IMR-90 (cell line): ENCODE results near the gene PNP. TPM values are rescaled to one million over a fixed set of nuclear protein-coding genes. Genes with fewer than 3 reads are reported as not detected.

ENCODE experiments used
- ATAC-seq: fragments of 200-7000 bp; cut with Tn5 transposase; 2 replicates; pipeline ENCODE4 v1.9.1; 2020; ENCODE audit warnings: low read depth, mild to moderate bottlenecking, moderate library complexity
- BruUV-seq: library from RNA; stranded (reverse); fragments of 400-500 nt; replicated peaks from 2 replicates; lab custom pipeline; 2021; lab: Mats Ljungman, UMichigan
- CTCF ChIA-PET: fragments of 300-600 bp; formaldehyde crosslinking; extraction: SDS; loops from one replicate; lab custom pipeline; 2021; ENCODE audit warnings: antibody characterized with exemption; lab: Yijun Ruan, JAX
- POLR2A ChIA-PET: fragments of 300-600 bp; sonication (Branson Sonifier 250); formaldehyde crosslinking; loops from one replicate; lab custom pipeline; 2022; ENCODE audit warnings: antibody characterized with exemption; ENCODE audit not compliant: unreplicated experiment; lab: Charles Lee
- DNase-seq: peaks from one replicate; pipeline ENCODE4 v3.0.0; 2013
- H2AFZ ChIP-seq: replicated peaks from 2 replicates; pipeline ENCODE3; 2013; ENCODE audit warnings: low read length, mild to moderate bottlenecking; ENCODE audit not compliant: poor library complexity
- H2AK5ac ChIP-seq: 2 replicates; pipeline ENCODE4 v1.6.1; 2013; ENCODE audit warnings: low read depth, low read length, inconsistent platforms
- H2AK9ac ChIP-seq: replicated peaks from 2 replicates; pipeline ENCODE3; 2013; ENCODE audit warnings: mild to moderate bottlenecking, low read depth, low read length, moderate library complexity; ENCODE audit not compliant: poor library complexity
- H2BK120ac ChIP-seq: 2 replicates; pipeline ENCODE4 v1.6.1; 2013; ENCODE audit warnings: low read depth, low read length, inconsistent platforms
- H2BK15ac ChIP-seq: 3 replicates; pipeline ENCODE4 v1.6.1; 2013; ENCODE audit warnings: low read depth, low read length, inconsistent platforms
- H2BK20ac ChIP-seq: 2 replicates; pipeline ENCODE4 v1.6.1; 2013; ENCODE audit warnings: low read depth, mild to moderate bottlenecking, inconsistent platforms, low read length, moderate library complexity
- H2BK5ac ChIP-seq: 2 replicates; pipeline ENCODE4 v1.6.1; 2013; ENCODE audit warnings: mild to moderate bottlenecking, low read depth, low read length, inconsistent platforms; ENCODE audit not compliant: poor library complexity, severe bottlenecking
- H3K14ac ChIP-seq: replicated peaks from 2 replicates; pipeline ENCODE4 v1.6.1; 2013; ENCODE audit warnings: low read depth, low read length, inconsistent platforms
- H3K18ac ChIP-seq: 2 replicates; pipeline ENCODE4 v1.6.1; 2013; ENCODE audit warnings: low read depth, low read length, control low read depth
- H3K23ac ChIP-seq: 2 replicates; pipeline ENCODE4 v1.6.1; 2013; ENCODE audit warnings: low read depth, low read length, inconsistent platforms
- H3K27ac ChIP-seq: 2 replicates; pipeline ENCODE4 v1.5.1; 2013; ENCODE audit warnings: mild to moderate bottlenecking, control low read depth, low read length; ENCODE audit not compliant: insufficient read depth
- H3K27me3 ChIP-seq: 2 replicates; pipeline ENCODE4 v1.6.1; 2013; ENCODE audit warnings: low read length; ENCODE audit not compliant: control insufficient read depth, insufficient read depth
- H3K36me3 ChIP-seq: 2 replicates; pipeline ENCODE4 v1.6.1; 2013; ENCODE audit warnings: low read length, mixed read lengths; ENCODE audit not compliant: control insufficient read depth, insufficient read depth
- H3K4ac ChIP-seq: 2 replicates; pipeline ENCODE4 v1.6.1; 2013; ENCODE audit warnings: low read depth, low read length, inconsistent platforms
- H3K4me1 ChIP-seq: 2 replicates; pipeline ENCODE4 v1.6.1; 2013; ENCODE audit warnings: low read length, mixed read lengths; ENCODE audit not compliant: control insufficient read depth, insufficient read depth
- H3K4me2 ChIP-seq: 2 replicates; pipeline ENCODE4 v1.6.1; 2013; ENCODE audit warnings: low read depth, mild to moderate bottlenecking, control low read depth, low read length, moderate library complexity
- H3K4me3 ChIP-seq: 2 replicates; pipeline ENCODE4 v1.5.1; 2013; ENCODE audit warnings: low read depth, mild to moderate bottlenecking, control low read depth, low read length, moderate library complexity; ENCODE audit not compliant: insufficient read depth
- H3K56ac ChIP-seq: 2 replicates; pipeline ENCODE4 v1.6.1; 2013; ENCODE audit warnings: low read length, inconsistent platforms; ENCODE audit not compliant: insufficient read depth; ENCODE audit errors: extremely low read depth
- H3K79me1 ChIP-seq, 2 experiments: 2 replicates each; pipeline ENCODE4 v1.6.1; 2013; ENCODE audit warnings: low read length in 2 of 2, inconsistent platforms in 1 of 2, low read depth in 1 of 2
- H3K9ac ChIP-seq: 2 replicates; pipeline ENCODE4 v1.6.1; 2013; ENCODE audit warnings: low read depth, low read length, control low read depth
- H3K9me1 ChIP-seq: 2 replicates; pipeline ENCODE4 v1.6.1; 2013; ENCODE audit warnings: low read length, inconsistent platforms; ENCODE audit not compliant: insufficient read depth
- H3K9me3 ChIP-seq: 2 replicates; pipeline ENCODE4 v1.6.1; 2013; ENCODE audit warnings: low read length; ENCODE audit not compliant: control insufficient read depth, insufficient read depth
- H4K20me1 ChIP-seq: 2 replicates; pipeline ENCODE4 v1.6.1; 2013; ENCODE audit warnings: low read length, inconsistent platforms; ENCODE audit not compliant: insufficient read depth
- H4K5ac ChIP-seq: 2 replicates; pipeline ENCODE4 v1.6.1; 2013; ENCODE audit warnings: mild to moderate bottlenecking, low read depth, low read length, control low read depth
- H4K8ac ChIP-seq, 2 experiments: 2 replicates each; pipeline ENCODE4 v1.6.1; 2013; ENCODE audit warnings: low read depth in 2 of 2, low read length in 2 of 2, control low read depth in 1 of 2, inconsistent platforms in 1 of 2
- H4K91ac ChIP-seq: 2 replicates; pipeline ENCODE4 v1.6.1; 2013; ENCODE audit warnings: low read depth, low read length, inconsistent platforms; ENCODE audit not compliant: insufficient read depth
- BHLHE40 ChIP-seq: fragments of 150-350 bp; IDR thresholded peaks from 2 replicates; pipeline ENCODE4 v1.6.1; 2016; ENCODE audit warnings: mild to moderate bottlenecking, low read depth, low read length
- CHD1 ChIP-seq: IDR thresholded peaks from 2 replicates; pipeline ENCODE4 v1.6.1; 2012; ENCODE audit warnings: low read depth, low read length, improper control_type of control experiment
- ELK1 ChIP-seq: fragments of 150-350 bp; IDR thresholded peaks from 2 replicates; pipeline ENCODE4 v1.6.1; 2016; ENCODE audit warnings: low read depth, mild to moderate bottlenecking, low read length, moderate library complexity, borderline replicate concordance
- FOS ChIP-seq: fragments of 150-350 bp; IDR thresholded peaks from 2 replicates; pipeline ENCODE4 v1.6.1; 2016; ENCODE audit warnings: low read depth, low read length
- MAFK ChIP-seq: IDR thresholded peaks from 2 replicates; pipeline ENCODE4 v1.6.1; 2012; ENCODE audit warnings: low read depth, low read length, improper control_type of control experiment
- MXI1 ChIP-seq: IDR thresholded peaks from 2 replicates; pipeline ENCODE4 v1.6.1; 2012; ENCODE audit warnings: low read depth, mild to moderate bottlenecking, low read length, moderate library complexity, borderline replicate concordance
- NFE2L2 ChIP-seq: fragments of 150-350 bp; IDR thresholded peaks from 2 replicates; pipeline ENCODE4 v1.6.1; 2016; ENCODE audit warnings: low read depth, mild to moderate bottlenecking, low read length
- POLR2A ChIP-seq: IDR thresholded peaks from 2 replicates; pipeline ENCODE4 v1.6.1; 2012; ENCODE audit warnings: mild to moderate bottlenecking, low read depth, low read length
- RAD21 ChIP-seq: IDR thresholded peaks from 2 replicates; pipeline ENCODE4 v1.6.1; 2012; ENCODE audit warnings: low read length, improper control_type of control experiment
- RCOR1 ChIP-seq: IDR thresholded peaks from 2 replicates; pipeline ENCODE4 v1.6.1; 2012; ENCODE audit warnings: mild to moderate bottlenecking, low read length, improper control_type of control experiment; ENCODE audit not compliant: insufficient replicate concordance
- RFX5 ChIP-seq: IDR thresholded peaks from 2 replicates; pipeline ENCODE4 v1.8.0; 2012; ENCODE audit warnings: low read depth, mild to moderate bottlenecking, low read length, moderate library complexity
- SMC3 ChIP-seq: fragments of 150-350 bp; IDR thresholded peaks from 2 replicates; pipeline ENCODE4 v1.6.1; 2016; ENCODE audit warnings: low read depth, mild to moderate bottlenecking, antibody characterized with exemption, low read length, moderate library complexity
- USF2 ChIP-seq: fragments of 150-350 bp; IDR thresholded peaks from 2 replicates; pipeline ENCODE4 v1.6.1; 2017; ENCODE audit warnings: mild to moderate bottlenecking, antibody characterized with exemption, low read length, low read depth
- WGBS, 2 experiments: methylation state at CpG; one replicate each; pipeline versions ENCODE4 v1.1.5 to v1.1.7; 2013; ENCODE audit warnings: missing lambda C conversion rate in 2 of 2; ENCODE audit not compliant: insufficient read length in 1 of 2; ENCODE audit errors: extremely low coverage in 2 of 2; 5-methylcytosine and 5-hydroxymethylcytosine counted together
- dilution Hi-C: fragments of 300-500 bp; cut with HindIII; formaldehyde crosslinking; loops from one replicate; pipeline ENCODE4 v1.14.3; 2018; ENCODE audit warnings: low sequenced_read_pairs; ENCODE audit not compliant: unreplicated experiment
- in situ Hi-C: fragments of 300-500 bp; cut with MboI; formaldehyde crosslinking; loops from 3 replicates; pipeline ENCODE4 v1.14.3; 2019; ENCODE audit warnings: low sequenced_read_pairs, inconsistent platforms, mixed read lengths
- intact Hi-C: fragments of 100-400 bp; cut with micrococcal nuclease; formaldehyde crosslinking; loops from 2 replicates; pipeline ENCODE4 v1.10.0; 2022
- polyA plus RNA-seq, 3 experiments: library from polyadenylated mRNA; depleted of rRNA; stranded (reverse); fragments of >200 nt; gene quantifications; 2 replicates each; pipeline ENCODE4 v1.2.3, GENCODE V29; 2012; ENCODE audit warnings: low replicate concordance in 1 of 3
- total RNA-seq: library from RNA; depleted of rRNA; stranded (reverse); fragments of >200 nt; gene quantifications from 2 replicates; pipeline ENCODE4 v1.2.3, GENCODE V29; 2012

The PNP gene
- total and polyA plus RNA-seq, 2 of the 4 experiments (the other 2 are of a cell fraction), result 53.4 to 68.8 TPM

- intact Hi-C loops, result no loop called here
- BruUV-seq, result no TSS peak
- Histone ChIP-seq H3K4me2 (no peak overlapping the region), H4K20me1 (no peaks in the 10 kb centered on the region), H2AK5ac (no peak overlapping the region), H2AFZ (no peak overlapping the region), H3K18ac (no peak overlapping the region), H3K4me3 (no peak overlapping the region), H3K9me3 (no peaks in the 10 kb centered on the region), H3K79me1 (no peaks in the 10 kb centered on the region), H4K5ac (no peak overlapping the region), H3K36me3 (no peaks in the 10 kb centered on the region), H2BK15ac (no peak overlapping the region), H3K23ac (no peak overlapping the region), H4K8ac (no peak overlapping the region), H3K14ac (no peak overlapping the region), H2BK20ac (no peak overlapping the region), H3K27ac (no peak overlapping the region), H3K9ac (no peak overlapping the region), H2BK120ac (no peak overlapping the region), H3K27me3 (peaks cover 3% of the 10 kb centered on the region), H3K56ac (no peak overlapping the region), H2BK5ac (no peak overlapping the region), H3K9me1 (no peaks in the 10 kb centered on the region), H2AK9ac (no peak overlapping the region), H3K4ac (no peak overlapping the region), H4K91ac (no peak overlapping the region), H3K4me1 (0 out of 2 replicates have a peak, but pooled peaks cover 2% of the 10 kb centered on the region)
- no peak for TF ChIP-seq RFX5
- no peak for TF ChIP-seq CHD1
- TF ChIP-seq ELK1, result no peak
- TF ChIP-seq FOS, result no peak
- TF ChIP-seq MXI1, result no peak
- TF ChIP-seq MAFK, result no peak
- no peak for TF ChIP-seq POLR2A
- no peak for TF ChIP-seq RCOR1
- TF ChIP-seq RAD21, result no peak
- TF ChIP-seq NFE2L2, result no peak
- TF ChIP-seq SMC3, result no peak
- no peak for TF ChIP-seq BHLHE40
- no peak for TF ChIP-seq USF2
- dilution Hi-C loops, result no loop called here
- ChIA-PET POLR2A (no interaction called here), CTCF (no interaction called here)
- ATAC-seq, result no peak
- WGBS, 2 experiments, result no CpG with 5 or more reads among the region's 2 CpGs
- in situ Hi-C loops, result no loop called here
- DNase-seq, result no peak
Observed at GRCh38 chr14:20422886-20423285, 46.3 kb upstream of the PNP start.
